SIG-M5 treated with dmso at 0.1 percent for 504 hours (cell line): ENCODE measurements around the gene RAI14.
"Not testable (repeated sequence)": the region's sequence is repeated elsewhere in the genome, so short reads cannot be mapped to it uniquely, and the experiment has no call there.

Experiments
- DNase-seq: peaks from one replicate; lab custom pipeline; 2025; ENCODE audit not compliant: unreplicated experiment; lab: John Stamatoyannopoulos, UW

The RAI14 gene

GRCh38 chr5:34724741-34725140 lies 68.6 kb downstream of the RAI14 start:
- no peak for DNase-seq

GRCh38 chr5:34727166-34727749 lies 71.1 kb downstream of the RAI14 start:
- not testable (repeated sequence) for DNase-seq

- no peak for DNase-seq
These were observed 72.1 kb downstream of the RAI14 start for GRCh38 chr5:34728236-34728635.

GRCh38 chr5:34731435-34732232 lies 75.5 kb downstream of the RAI14 start:
- no peak for DNase-seq

GRCh38 chr5:34734326-34734725 lies 78.2 kb downstream of the RAI14 start:
- DNase-seq: no peak

GRCh38 chr5:34735491-34736426 lies 79.6 kb downstream of the RAI14 start:
- no peak for DNase-seq

GRCh38 chr5:34736445-34737115 lies 80.5 kb downstream of the RAI14 start:
- DNase-seq: no peak

GRCh38 chr5:34737731-34738130 lies 81.6 kb downstream of the RAI14 start:
- DNase-seq: no peak

- DNase-seq: no peak
These were observed 82.3 kb downstream of the RAI14 start for GRCh38 chr5:34738381-34738780.

GRCh38 chr5:34740389-34740806 lies 84.3 kb downstream of the RAI14 start:
- DNase-seq: no peak

- no peak for DNase-seq
These were observed 85.9 kb downstream of the RAI14 start for GRCh38 chr5:34742061-34742460.

GRCh38 chr5:34743878-34744277 lies 87.8 kb downstream of the RAI14 start:
- no peak for DNase-seq

- no peak for DNase-seq
These were observed 92.3 kb downstream of the RAI14 start for GRCh38 chr5:34748431-34748830.

GRCh38 chr5:34749431-34749873 lies 93.3 kb downstream of the RAI14 start:
- no peak for DNase-seq

- DNase-seq: no peak
These were observed 94.1 kb downstream of the RAI14 start for GRCh38 chr5:34750206-34750605.

GRCh38 chr5:34751807-34752736 lies 95.9 kb downstream of the RAI14 start:
- no peak for DNase-seq

- not testable (repeated sequence) for DNase-seq
These were observed 97.1 kb downstream of the RAI14 start for GRCh38 chr5:34753236-34753635.

GRCh38 chr5:34755926-34756325 lies 99.8 kb downstream of the RAI14 start:
- no peak for DNase-seq

GRCh38 chr5:34756781-34757624 lies 100.9 kb downstream of the RAI14 start:
- no peak for DNase-seq
